ENCODE data around the gene TYR. TPM values are rescaled to one million over a fixed set of nuclear protein-coding genes. Genes with fewer than 3 reads are reported as not detected.
"Not testable (repeated sequence)": the region's sequence is repeated elsewhere in the genome, so short reads cannot be mapped to it uniquely, and the experiment has no call there.

The TYR gene
- total RNA-seq, 1 donor from 2014 or later = not detected

DNA sequence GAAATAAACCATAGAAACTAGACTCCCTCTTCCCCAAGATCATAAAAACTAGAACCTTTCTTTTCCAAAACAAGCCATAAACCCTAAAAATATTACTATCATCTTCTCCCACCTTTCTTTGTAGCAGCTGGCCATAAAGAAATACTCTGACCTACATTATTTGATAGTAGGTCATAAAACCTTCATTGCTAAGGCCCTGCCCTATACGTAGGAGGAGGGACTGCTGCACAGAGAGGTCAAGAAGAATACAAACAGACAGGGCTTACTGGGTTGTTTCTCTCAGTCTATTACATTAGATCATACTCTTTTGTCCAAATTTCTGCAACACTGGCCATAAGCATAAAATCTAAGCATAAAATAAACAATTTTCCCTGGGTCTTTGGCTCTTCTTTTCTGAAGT, 101.5 kb downstream of the TYR start:
- H3K36me3 ChIP-seq (ENCODE audit: control insufficient read depth, insufficient read depth, low read length) = no peaks in the 10 kb centered on the region
- FAIRE-seq = no peak
- no peak for DNase-seq (ENCODE audit: low read depth)
- TF ChIP-seq, protein P1, sequence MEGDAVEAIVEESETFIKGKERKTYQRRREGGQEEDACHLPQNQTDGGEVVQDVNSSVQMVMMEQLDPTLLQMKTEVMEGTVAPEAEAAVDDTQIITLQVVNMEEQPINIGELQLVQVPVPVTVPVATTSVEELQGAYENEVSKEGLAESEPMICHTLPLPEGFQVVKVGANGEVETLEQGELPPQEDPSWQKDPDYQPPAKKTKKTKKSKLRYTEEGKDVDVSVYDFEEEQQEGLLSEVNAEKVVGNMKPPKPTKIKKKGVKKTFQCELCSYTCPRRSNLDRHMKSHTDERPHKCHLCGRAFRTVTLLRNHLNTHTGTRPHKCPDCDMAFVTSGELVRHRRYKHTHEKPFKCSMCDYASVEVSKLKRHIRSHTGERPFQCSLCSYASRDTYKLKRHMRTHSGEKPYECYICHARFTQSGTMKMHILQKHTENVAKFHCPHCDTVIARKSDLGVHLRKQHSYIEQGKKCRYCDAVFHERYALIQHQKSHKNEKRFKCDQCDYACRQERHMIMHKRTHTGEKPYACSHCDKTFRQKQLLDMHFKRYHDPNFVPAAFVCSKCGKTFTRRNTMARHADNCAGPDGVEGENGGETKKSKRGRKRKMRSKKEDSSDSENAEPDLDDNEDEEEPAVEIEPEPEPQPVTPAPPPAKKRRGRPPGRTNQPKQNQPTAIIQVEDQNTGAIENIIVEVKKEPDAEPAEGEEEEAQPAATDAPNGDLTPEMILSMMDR (IDR thresholded peaks at IDR 0.05; ENCODE audit: insufficient read depth, low read length, severe bottlenecking) = no peak
- H3K27me3 ChIP-seq (ENCODE audit: control insufficient read depth, insufficient read depth, low read length) = no peaks in the 10 kb centered on the region
- no peak overlapping the region for H3K4me3 ChIP-seq (ENCODE audit: low read depth, low read length)

DNA sequence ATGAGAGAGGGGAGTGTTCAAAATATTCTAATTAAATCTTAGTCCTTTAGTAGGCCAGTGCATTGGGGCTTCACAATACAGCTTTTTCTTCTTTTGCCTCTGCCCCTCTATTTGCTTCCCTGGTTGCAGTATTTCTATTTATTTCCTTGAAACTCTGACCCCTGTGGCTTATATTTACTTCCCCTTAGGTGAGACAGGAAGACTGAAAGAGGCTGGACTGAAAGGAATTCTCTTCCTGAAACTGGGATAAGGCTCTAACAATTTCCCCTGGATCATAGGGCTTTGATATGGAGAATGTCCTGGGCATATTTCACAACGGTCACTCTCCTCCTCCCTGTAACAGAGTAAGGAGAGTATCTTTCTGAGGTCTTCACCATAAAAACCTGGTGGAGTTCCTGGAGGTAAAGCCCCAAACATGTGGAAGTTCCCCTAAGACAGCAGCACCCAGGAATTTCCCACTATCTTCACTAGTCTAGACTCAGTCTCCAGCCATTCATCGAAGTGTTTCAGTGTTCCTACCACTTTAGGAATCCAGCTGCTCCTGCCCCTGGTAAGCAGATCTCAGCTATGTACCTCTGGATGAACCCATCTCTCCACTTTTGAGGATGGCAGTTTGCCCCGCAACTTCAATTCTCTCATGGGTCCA, 103.5 kb downstream of the TYR start:
- H3K36me3 ChIP-seq (ENCODE audit: control insufficient read depth, insufficient read depth, low read length); H3K27me3 ChIP-seq (ENCODE audit: control insufficient read depth, insufficient read depth, low read length); H3K4me3 ChIP-seq (ENCODE audit: low read depth, low read length); DNase-seq (ENCODE audit: low read depth): not testable (repeated sequence)
- peak; percentile 13 for FAIRE-seq

DNA sequence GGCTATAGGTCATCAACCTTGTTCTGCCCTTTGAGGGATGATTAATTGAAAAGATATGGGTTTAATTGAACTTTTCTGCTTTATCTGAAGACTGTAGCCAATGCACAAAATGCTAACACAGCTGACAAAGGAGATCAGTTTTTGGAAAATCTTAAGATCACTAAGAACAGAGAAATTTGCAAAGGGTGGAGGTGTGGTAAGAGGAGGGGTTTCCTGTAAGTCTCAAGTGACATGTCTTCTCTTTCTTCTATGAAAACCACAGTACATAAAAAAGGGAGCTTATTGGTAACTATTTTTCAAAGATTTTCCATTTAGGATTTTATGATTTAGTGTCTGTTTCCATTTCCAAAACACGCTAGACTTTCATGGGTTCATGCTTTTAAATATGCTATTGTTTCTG, 108.9 kb downstream of the TYR start:
- not testable (repeated sequence) for DNase-seq (ENCODE audit: low read depth); FAIRE-seq

DNA sequence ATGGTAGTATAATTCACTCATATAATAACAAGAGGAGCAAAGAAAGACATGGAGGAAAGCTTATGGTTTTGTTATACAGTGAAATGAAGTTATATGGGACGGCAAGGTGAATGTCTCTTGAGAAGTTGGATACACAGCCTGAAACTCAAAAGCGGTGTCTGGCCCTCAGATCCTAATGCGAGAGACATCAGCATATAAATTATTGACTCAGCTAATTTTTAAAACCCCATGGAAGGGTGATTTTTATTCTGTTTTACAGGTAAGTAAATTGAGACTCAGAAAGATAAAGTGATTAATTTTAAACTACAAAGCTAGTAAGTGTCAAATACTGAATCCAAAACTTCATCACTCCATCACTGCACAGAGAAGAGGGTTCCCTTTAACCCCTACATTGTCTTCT, 110.3 kb downstream of the TYR start:
- not testable (repeated sequence) for H3K27me3 ChIP-seq (ENCODE audit: control insufficient read depth, insufficient read depth, low read length); FAIRE-seq; H3K36me3 ChIP-seq (ENCODE audit: control insufficient read depth, insufficient read depth, low read length); DNase-seq (ENCODE audit: low read depth); H3K4me3 ChIP-seq (ENCODE audit: low read depth, low read length)

More for the DNA sequence above, 108.9 kb downstream of the TYR start:
- not testable (repeated sequence) for H3K36me3 ChIP-seq (ENCODE audit: control insufficient read depth, insufficient read depth, low read length); H3K4me3 ChIP-seq (ENCODE audit: low read depth, low read length); H3K27me3 ChIP-seq (ENCODE audit: control insufficient read depth, insufficient read depth, low read length)

DNA sequence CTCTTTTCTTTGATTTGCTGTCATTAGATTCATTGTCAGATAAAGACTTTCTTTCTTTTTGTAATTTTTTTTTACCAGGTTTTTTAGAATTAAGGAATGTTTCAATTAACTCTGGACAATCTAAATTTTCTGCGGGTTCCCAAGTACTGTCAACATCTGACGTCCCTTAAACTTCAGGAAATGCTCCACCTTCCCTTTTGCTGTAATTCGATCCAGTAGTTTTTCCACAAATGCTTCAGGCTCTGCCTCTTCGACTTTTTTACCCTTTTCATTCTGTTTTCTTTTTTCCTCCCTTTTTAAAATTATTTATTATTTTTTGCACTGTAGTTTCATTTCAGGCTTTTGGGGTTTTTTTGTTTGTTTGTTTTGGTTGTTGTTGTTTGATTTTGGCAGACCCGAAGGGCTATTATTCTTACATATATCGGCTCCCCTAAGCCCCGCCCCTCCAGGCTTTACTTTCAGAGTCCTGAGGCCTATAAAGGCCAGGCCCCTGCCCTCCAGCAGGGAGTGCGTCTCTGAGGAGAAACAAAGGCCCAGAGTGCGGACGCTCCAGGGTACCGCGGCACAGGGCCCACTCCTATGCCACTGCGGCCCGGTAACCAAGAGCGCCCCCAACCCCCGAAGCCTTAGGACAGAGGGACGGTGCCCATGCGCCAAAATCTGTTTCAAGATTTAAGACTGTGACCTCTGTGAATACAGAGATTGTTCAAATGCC, 116.4 kb downstream of the TYR start:
- Histone ChIP-seq H3K27me3 (ENCODE audit: control insufficient read depth, insufficient read depth, low read length) (no peaks in the 10 kb centered on the region), H3K4me3 (ENCODE audit: low read depth, low read length) (peak overlapping the region; percentile 4), H3K36me3 (ENCODE audit: control insufficient read depth, insufficient read depth, low read length) (no peaks in the 10 kb centered on the region)
- DNase-seq (ENCODE audit: low read depth) (peak; percentile 7), FAIRE-seq (no peak)
- TF ChIP-seq, protein P1 (IDR thresholded peaks at IDR 0.05; ENCODE audit: insufficient read depth, low read length, severe bottlenecking) = no peak

DNA sequence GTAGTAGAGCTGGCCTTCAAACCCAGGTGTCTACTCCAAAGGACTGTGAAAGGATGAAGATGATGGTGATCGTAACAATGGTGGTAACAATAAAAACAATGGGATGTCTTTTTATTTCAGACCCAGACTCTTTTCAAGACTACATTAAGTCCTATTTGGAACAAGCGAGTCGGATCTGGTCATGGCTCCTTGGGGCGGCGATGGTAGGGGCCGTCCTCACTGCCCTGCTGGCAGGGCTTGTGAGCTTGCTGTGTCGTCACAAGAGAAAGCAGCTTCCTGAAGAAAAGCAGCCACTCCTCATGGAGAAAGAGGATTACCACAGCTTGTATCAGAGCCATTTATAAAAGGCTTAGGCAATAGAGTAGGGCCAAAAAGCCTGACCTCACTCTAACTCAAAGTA, 117.3 kb downstream of the TYR start:
- not testable (repeated sequence) for H3K27me3 ChIP-seq (ENCODE audit: control insufficient read depth, insufficient read depth, low read length); FAIRE-seq; DNase-seq (ENCODE audit: low read depth); H3K36me3 ChIP-seq (ENCODE audit: control insufficient read depth, insufficient read depth, low read length); H3K4me3 ChIP-seq (ENCODE audit: low read depth, low read length)

DNA sequence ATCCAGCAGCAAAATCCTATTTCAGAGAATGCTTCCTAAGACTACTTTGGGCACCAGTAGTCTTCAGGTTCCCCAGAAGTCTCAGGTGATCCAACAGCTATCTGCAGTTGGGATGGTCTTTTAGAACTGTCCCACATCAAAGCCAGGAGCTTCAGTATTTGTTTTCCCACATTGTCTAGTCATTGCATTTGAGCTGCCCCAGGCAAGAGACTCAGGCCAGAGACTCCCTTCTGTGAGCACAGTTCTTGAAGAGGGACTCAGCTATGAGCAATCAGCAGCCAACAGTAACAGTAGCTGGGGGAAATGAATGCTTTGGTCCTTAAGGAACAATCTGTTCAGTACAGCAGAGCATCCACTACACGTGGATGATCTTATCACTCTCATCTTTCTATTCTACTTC, 125.4 kb downstream of the TYR start:
- FAIRE-seq; H3K27me3 ChIP-seq (ENCODE audit: control insufficient read depth, insufficient read depth, low read length); H3K4me3 ChIP-seq (ENCODE audit: low read depth, low read length); H3K36me3 ChIP-seq (ENCODE audit: control insufficient read depth, insufficient read depth, low read length): not testable (repeated sequence)
- DNase-seq (ENCODE audit: low read depth) = peak; percentile 16

DNA sequence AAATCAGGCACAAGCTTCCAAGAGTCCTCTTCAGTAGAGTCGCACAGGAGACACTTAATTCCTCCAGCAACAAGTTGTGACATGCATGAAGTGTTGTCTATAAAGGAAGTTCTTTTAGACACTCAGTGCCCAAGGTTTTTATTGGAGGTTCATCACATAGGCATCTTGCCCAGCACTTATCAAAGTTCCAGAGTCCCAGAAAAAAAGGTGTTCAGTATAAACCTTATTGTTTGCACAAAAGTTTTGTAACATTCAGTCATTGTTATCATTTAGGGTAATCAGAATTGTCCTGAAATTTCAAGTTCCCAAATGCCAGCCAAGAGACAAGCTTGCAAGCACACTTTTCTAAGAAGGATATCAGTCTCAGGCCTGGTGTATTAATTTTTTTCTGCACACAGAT, 130.6 kb downstream of the TYR start:
- not testable (repeated sequence) for DNase-seq (ENCODE audit: low read depth); H3K4me3 ChIP-seq (ENCODE audit: low read depth, low read length); H3K36me3 ChIP-seq (ENCODE audit: control insufficient read depth, insufficient read depth, low read length); H3K27me3 ChIP-seq (ENCODE audit: control insufficient read depth, insufficient read depth, low read length)
- FAIRE-seq = peak; percentile 28

DNA sequence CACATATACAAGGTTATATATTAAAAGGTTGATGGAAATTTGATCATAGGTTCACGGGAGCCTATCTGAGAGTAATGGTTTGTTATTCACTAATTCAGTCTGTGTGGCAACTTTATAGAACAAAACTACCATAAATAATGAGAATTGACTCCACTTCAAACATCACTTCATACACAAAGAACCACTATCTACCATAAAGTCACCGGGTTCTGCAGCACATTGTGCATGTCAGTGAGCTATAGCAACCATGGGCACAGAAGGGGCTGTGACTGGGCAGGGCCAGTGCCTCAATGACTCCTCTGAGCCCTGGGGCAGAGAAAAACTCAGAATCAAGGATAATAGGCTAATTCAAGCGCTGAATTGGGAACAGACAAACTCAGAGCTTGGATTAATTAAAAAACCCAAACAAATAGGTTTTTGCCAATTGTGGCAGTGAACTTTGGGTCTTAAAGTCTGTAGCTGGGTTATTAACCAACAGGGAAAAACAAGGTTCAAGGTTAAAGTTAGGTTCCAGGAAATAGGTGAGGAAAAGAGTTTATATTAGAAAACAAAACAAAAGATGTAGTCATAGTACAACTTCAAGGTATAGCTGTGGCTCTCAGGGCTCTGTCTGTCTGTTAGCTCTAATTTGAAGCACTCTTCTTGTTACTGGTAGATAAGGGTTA, 131.8 kb downstream of the TYR start:
- H3K4me3 ChIP-seq (ENCODE audit: low read depth, low read length); H3K36me3 ChIP-seq (ENCODE audit: control insufficient read depth, insufficient read depth, low read length); H3K27me3 ChIP-seq (ENCODE audit: control insufficient read depth, insufficient read depth, low read length); DNase-seq (ENCODE audit: low read depth): not testable (repeated sequence)
- FAIRE-seq = peak; percentile 70

DNA sequence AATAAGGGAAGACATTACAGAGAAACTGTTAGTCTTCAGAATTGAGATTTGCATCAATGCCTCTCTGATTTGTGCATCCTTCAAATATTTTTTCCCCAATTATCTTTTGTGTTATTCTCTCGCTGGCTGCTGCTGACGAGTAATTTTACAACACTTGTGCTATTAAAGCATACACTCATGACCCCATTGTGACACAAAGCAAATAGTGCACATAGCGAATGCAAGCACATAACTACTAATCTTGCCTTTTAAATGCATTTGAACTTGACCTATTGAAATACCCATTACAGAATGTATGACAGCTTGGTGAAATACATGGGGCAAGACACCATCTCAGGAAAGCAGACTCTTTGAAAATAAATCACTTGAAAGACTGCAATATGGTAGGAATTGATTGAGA, 132.9 kb downstream of the TYR start:
- DNase-seq (ENCODE audit: low read depth); H3K27me3 ChIP-seq (ENCODE audit: control insufficient read depth, insufficient read depth, low read length); H3K36me3 ChIP-seq (ENCODE audit: control insufficient read depth, insufficient read depth, low read length); H3K4me3 ChIP-seq (ENCODE audit: low read depth, low read length): not testable (repeated sequence)
- FAIRE-seq = peak; percentile 62
